ENCODE measurements around the gene CEP131. TPM values are rescaled to one million over a fixed set of nuclear protein-coding genes. Genes with fewer than 3 reads are reported as not detected.

CEP131 gene
- polyA plus RNA-seq, 1 donor from 2014 or later = 21.3 TPM

DNA sequence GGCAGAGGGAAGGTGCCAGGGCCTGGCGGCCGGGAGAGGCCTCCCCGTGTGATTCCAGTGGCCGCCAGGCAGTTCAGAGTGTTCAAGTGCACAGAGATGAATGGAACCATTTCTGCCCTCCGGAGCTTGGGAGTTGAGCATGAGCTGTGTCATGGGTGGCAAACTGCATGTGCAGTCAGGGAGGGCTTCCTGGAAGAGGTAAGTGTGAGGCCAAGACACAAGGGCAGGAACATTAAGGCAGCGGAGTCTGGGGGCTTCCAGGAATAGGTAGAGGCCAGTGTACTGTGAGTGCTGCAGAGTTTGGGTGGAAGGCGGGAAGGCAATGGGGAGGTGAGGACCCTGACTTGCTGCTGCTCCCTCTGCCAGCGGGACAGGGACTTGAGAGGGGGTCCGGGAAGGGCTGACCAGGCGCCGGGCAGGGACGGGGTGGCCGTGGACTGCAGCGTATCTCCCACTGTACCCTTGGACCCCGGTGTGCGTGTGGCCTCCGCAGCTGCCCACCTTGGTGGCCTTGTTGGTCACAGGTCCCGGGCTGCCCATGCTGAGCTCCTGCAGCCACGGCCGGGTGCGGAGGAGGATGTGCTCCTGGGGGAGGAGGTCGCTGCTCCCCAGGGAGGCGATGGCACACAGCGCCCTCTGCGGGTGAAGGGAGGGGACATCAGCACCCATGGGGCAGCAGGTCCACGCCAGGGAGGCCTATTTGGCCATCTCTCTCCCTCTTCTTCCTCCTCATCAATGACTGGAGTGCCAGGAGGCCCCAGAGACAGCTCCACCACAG, 7.5 kb upstream of the CEP131 start:
- Histone ChIP-seq H3K9ac (ENCODE audit: low read length) (no peak overlapping the region), H2AFZ (ENCODE audit: low read depth, low read length) (no peak overlapping the region), H3F3A (ENCODE audit: insufficient read depth, low read length, poor library complexity, severe bottlenecking) (no peaks in the 10 kb centered on the region), H3K79me2 (replicated peaks; ENCODE audit: insufficient read depth, low read length) (no peaks in the 10 kb centered on the region), H3K36me3 (ENCODE audit: insufficient read depth, low read length) (peaks cover 4% of the 10 kb centered on the region), H3K9me2 (ENCODE audit: insufficient read depth, low read length) (no peaks in the 10 kb centered on the region), H3K27me3 (ENCODE audit: insufficient read depth, low read depth, low read length) (no peaks in the 10 kb centered on the region), H3K4me2 (ENCODE audit: low read length) (no peak overlapping the region), H3K27ac (ENCODE audit: low read length) (no peak overlapping the region), H4K20me1 (ENCODE audit: insufficient read depth) (no peaks in the 10 kb centered on the region), H3K4me3 (ENCODE audit: low read length) (no peak overlapping the region), H3K9me3 (ENCODE audit: low read length) (no peaks in the 10 kb centered on the region)
- TF ChIP-seq SMC3 (conservative IDR thresholded peaks at IDR 0.05; ENCODE audit: poor library complexity) (no peak), TAF1 (IDR thresholded peaks at IDR 0.05; ENCODE audit: low read depth) (no peak), EP300 (conservative IDR thresholded peaks at IDR 0.05; ENCODE audit: poor library complexity, severe bottlenecking) (no peak), POLR2AphosphoS5 (IDR thresholded peaks at IDR 0.05) (no peak), MXI1 (conservative IDR thresholded peaks at IDR 0.05; ENCODE audit: poor library complexity, severe bottlenecking) (no peak), RAD21 (conservative IDR thresholded peaks at IDR 0.05) (no peak)
- TF ChIP-seq, protein P1, sequence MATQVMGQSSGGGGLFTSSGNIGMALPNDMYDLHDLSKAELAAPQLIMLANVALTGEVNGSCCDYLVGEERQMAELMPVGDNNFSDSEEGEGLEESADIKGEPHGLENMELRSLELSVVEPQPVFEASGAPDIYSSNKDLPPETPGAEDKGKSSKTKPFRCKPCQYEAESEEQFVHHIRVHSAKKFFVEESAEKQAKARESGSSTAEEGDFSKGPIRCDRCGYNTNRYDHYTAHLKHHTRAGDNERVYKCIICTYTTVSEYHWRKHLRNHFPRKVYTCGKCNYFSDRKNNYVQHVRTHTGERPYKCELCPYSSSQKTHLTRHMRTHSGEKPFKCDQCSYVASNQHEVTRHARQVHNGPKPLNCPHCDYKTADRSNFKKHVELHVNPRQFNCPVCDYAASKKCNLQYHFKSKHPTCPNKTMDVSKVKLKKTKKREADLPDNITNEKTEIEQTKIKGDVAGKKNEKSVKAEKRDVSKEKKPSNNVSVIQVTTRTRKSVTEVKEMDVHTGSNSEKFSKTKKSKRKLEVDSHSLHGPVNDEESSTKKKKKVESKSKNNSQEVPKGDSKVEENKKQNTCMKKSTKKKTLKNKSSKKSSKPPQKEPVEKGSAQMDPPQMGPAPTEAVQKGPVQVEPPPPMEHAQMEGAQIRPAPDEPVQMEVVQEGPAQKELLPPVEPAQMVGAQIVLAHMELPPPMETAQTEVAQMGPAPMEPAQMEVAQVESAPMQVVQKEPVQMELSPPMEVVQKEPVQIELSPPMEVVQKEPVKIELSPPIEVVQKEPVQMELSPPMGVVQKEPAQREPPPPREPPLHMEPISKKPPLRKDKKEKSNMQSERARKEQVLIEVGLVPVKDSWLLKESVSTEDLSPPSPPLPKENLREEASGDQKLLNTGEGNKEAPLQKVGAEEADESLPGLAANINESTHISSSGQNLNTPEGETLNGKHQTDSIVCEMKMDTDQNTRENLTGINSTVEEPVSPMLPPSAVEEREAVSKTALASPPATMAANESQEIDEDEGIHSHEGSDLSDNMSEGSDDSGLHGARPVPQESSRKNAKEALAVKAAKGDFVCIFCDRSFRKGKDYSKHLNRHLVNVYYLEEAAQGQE (IDR thresholded peaks at IDR 0.05; ENCODE audit: borderline replicate concordance) = no peak
- TF ChIP-seq, protein P2, sequence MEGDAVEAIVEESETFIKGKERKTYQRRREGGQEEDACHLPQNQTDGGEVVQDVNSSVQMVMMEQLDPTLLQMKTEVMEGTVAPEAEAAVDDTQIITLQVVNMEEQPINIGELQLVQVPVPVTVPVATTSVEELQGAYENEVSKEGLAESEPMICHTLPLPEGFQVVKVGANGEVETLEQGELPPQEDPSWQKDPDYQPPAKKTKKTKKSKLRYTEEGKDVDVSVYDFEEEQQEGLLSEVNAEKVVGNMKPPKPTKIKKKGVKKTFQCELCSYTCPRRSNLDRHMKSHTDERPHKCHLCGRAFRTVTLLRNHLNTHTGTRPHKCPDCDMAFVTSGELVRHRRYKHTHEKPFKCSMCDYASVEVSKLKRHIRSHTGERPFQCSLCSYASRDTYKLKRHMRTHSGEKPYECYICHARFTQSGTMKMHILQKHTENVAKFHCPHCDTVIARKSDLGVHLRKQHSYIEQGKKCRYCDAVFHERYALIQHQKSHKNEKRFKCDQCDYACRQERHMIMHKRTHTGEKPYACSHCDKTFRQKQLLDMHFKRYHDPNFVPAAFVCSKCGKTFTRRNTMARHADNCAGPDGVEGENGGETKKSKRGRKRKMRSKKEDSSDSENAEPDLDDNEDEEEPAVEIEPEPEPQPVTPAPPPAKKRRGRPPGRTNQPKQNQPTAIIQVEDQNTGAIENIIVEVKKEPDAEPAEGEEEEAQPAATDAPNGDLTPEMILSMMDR (IDR thresholded peaks at IDR 0.05; ENCODE audit: poor library complexity, severe bottlenecking) = no peak

DNA sequence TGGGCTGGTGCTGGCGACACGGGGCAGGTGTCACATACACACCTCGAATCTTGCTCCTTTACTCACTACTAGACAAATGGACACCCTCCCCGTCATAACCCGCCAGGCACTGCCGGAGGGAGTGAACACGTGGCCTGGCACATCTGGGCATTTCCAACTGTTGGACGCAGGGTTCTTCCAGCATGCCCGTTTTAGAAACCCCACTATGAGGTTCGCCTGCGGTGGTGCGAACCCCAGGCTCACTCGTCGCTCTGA, 6.8 kb upstream of the CEP131 start:
- H3K27ac ChIP-seq (ENCODE audit: low read length) = no peak overlapping the region
- no peak overlapping the region for H3K4me2 ChIP-seq (ENCODE audit: low read length)
- H3K9me3 ChIP-seq (ENCODE audit: low read length) = no peaks in the 10 kb centered on the region
- no peak overlapping the region for H3K9ac ChIP-seq (ENCODE audit: low read length)
- no peaks in the 10 kb centered on the region for H4K20me1 ChIP-seq (ENCODE audit: insufficient read depth)
- no peak overlapping the region for H3K4me3 ChIP-seq (ENCODE audit: low read length)
- H3K79me2 ChIP-seq (replicated peaks; ENCODE audit: insufficient read depth, low read length) = no peaks in the 10 kb centered on the region
- H3F3A ChIP-seq (ENCODE audit: insufficient read depth, low read length, poor library complexity, severe bottlenecking) = no peaks in the 10 kb centered on the region
- peaks cover 4% of the 10 kb centered on the region for H3K36me3 ChIP-seq (ENCODE audit: insufficient read depth, low read length)
- TF ChIP-seq, protein P1 (IDR thresholded peaks at IDR 0.05; ENCODE audit: borderline replicate concordance) = no peak
- TF ChIP-seq EP300 (conservative IDR thresholded peaks at IDR 0.05; ENCODE audit: poor library complexity, severe bottlenecking) (no peak), RAD21 (conservative IDR thresholded peaks at IDR 0.05) (no peak), MXI1 (conservative IDR thresholded peaks at IDR 0.05; ENCODE audit: poor library complexity, severe bottlenecking) (no peak), EZH2 (IDR thresholded peaks at IDR 0.05; ENCODE audit: borderline replicate concordance, insufficient read depth, low read length, poor library complexity, severe bottlenecking) (no peak), TAF1 (IDR thresholded peaks at IDR 0.05; ENCODE audit: low read depth) (no peak), POLR2AphosphoS5 (IDR thresholded peaks at IDR 0.05) (no peak), SMC3 (conservative IDR thresholded peaks at IDR 0.05; ENCODE audit: poor library complexity) (no peak)
- TF ChIP-seq, protein P2 (IDR thresholded peaks at IDR 0.05; ENCODE audit: poor library complexity, severe bottlenecking) = no peak
- H3K27me3 ChIP-seq (ENCODE audit: insufficient read depth, low read depth, low read length) = no peaks in the 10 kb centered on the region
- H2AFZ ChIP-seq (ENCODE audit: low read depth, low read length) = no peak overlapping the region
- no peaks in the 10 kb centered on the region for H3K9me2 ChIP-seq (ENCODE audit: insufficient read depth, low read length)
